Neural progenitor cell (in vitro differentiated cells): ENCODE results near the gene CYP2D6. TPM values are rescaled to one million over a fixed set of nuclear protein-coding genes. Genes with fewer than 3 reads are reported as not detected.

Experiments
- DNase-seq: peaks from one replicate; pipeline ENCODE4 v3.0.0-alpha.2; 2016; ENCODE audit warnings: low spot score
- H2AFZ ChIP-seq: fragments of 200-600 bp; sonication (generic); replicated peaks from 2 replicates; pipeline ENCODE4 v1.6.1; 2016; ENCODE audit warnings: antibody characterized with exemption
- H3F3A ChIP-seq: fragments of 200-600 bp; sonication (generic); 2 replicates; pipeline ENCODE4 v1.6.1; 2016; ENCODE audit warnings: antibody characterized with exemption, low read depth
- H3K27ac ChIP-seq: fragments of 200-600 bp; sonication (generic); 2 replicates; pipeline ENCODE4 v1.5.1; 2016; ENCODE audit warnings: mild to moderate bottlenecking
- H3K27me3 ChIP-seq: fragments of 200-600 bp; sonication (generic); 2 replicates; pipeline ENCODE4 v1.6.1; 2016; ENCODE audit warnings: mild to moderate bottlenecking, moderate library complexity
- H3K36me3 ChIP-seq: fragments of 200-600 bp; sonication (generic); 2 replicates; pipeline ENCODE4 v1.5.1; 2016
- H3K4me1 ChIP-seq: fragments of 200-600 bp; sonication (generic); 2 replicates; pipeline ENCODE4 v1.6.1; 2016; ENCODE audit warnings: mixed run types
- H3K4me2 ChIP-seq: fragments of 200-600 bp; sonication (generic); 2 replicates; pipeline ENCODE4 v1.6.1; 2016
- H3K4me3 ChIP-seq: fragments of 200-600 bp; sonication (generic); 2 replicates; pipeline ENCODE4 v1.5.1; 2016
- H3K79me2 ChIP-seq: fragments of 200-600 bp; sonication (generic); 2 replicates; pipeline ENCODE4 v1.6.1; 2016; ENCODE audit warnings: low read depth
- H3K9ac ChIP-seq: fragments of 200-600 bp; sonication (generic); 2 replicates; pipeline ENCODE4 v1.6.1; 2016
- H3K9me3 ChIP-seq: fragments of 200-600 bp; sonication (generic); 2 replicates; pipeline ENCODE4 v1.5.1; 2016; ENCODE audit warnings: low read depth
- H4K20me1 ChIP-seq: fragments of 200-600 bp; sonication (generic); 2 replicates; pipeline ENCODE4 v1.6.1; 2016; ENCODE audit warnings: low read depth
- H3K27ac Mint-ChIP-seq: 3 replicates; pipeline ENCODE4 v1.8.0; 2021; ENCODE audit warnings: mixed read lengths
- H3K27me3 Mint-ChIP-seq: 2 replicates; pipeline ENCODE4 v1.8.0; 2022; ENCODE audit warnings: low read depth, mild to moderate bottlenecking, inconsistent platforms, moderate library complexity, mixed read lengths; ENCODE audit not compliant: insufficient read depth
- H3K36me3 Mint-ChIP-seq: 3 replicates; pipeline ENCODE4 v1.8.0; 2021; ENCODE audit warnings: mixed read lengths
- H3K4me1 Mint-ChIP-seq: 3 replicates; pipeline ENCODE4 v1.8.0; 2021; ENCODE audit warnings: mixed read lengths
- H3K4me3 Mint-ChIP-seq: 3 replicates; pipeline ENCODE4 v1.8.0; 2021; ENCODE audit warnings: mild to moderate bottlenecking, moderate library complexity, mixed read lengths
- H3K9me3 Mint-ChIP-seq: 3 replicates; pipeline ENCODE4 v1.8.0; 2020; ENCODE audit warnings: mixed read lengths
- CTCF ChIP-seq: fragments of 200-600 bp; sonication (generic); IDR thresholded peaks from 2 replicates; pipeline ENCODE4 v1.5.1; 2017; ENCODE audit warnings: antibody characterized with exemption, mild to moderate bottlenecking
- EZH2 ChIP-seq: fragments of 200-600 bp; sonication (generic); IDR thresholded peaks from 2 replicates; pipeline ENCODE4 v1.6.1; 2017; ENCODE audit warnings: antibody characterized with exemption, mild to moderate bottlenecking, moderate library complexity
- EZH2phosphoT487 ChIP-seq: fragments of 200-600 bp; sonication (generic); IDR thresholded peaks from 2 replicates; pipeline ENCODE4 v1.6.1; 2017; ENCODE audit warnings: antibody characterized with exemption
- total RNA-seq: library from RNA; depleted of rRNA; stranded (reverse); fragments of >200 nt; gene quantifications from 2 replicates; pipeline ENCODE4 v1.2.3, GENCODE V29; 2015; ENCODE audit warnings: low replicate concordance

The CYP2D6 gene
- total RNA-seq, 1 donor from 2014 or later, result 0.24 TPM

- H3K27me3 ChIP-seq, result no peaks in the 10 kb centered on the region
- H3K27ac ChIP-seq, result no peak overlapping the region
- no peaks in the 10 kb centered on the region for H3K36me3 ChIP-seq
- no peak for TF ChIP-seq CTCF
- no peak for TF ChIP-seq EZH2
- no peak for TF ChIP-seq EZH2phosphoT487
- no peaks in the 10 kb centered on the region for H3K79me2 ChIP-seq
- H3K36me3 Mint-ChIP-seq, result peaks cover 17% of the 10 kb centered on the region
- H3K9me3 Mint-ChIP-seq, result no peaks in the 10 kb centered on the region
- H4K20me1 ChIP-seq, result peaks cover 6% of the 10 kb centered on the region
- peaks cover 9% of the 10 kb centered on the region for H3K4me1 Mint-ChIP-seq
- no peak for DNase-seq
- no peaks in the 10 kb centered on the region for H3K9me3 ChIP-seq
- H3K4me3 ChIP-seq, result no peak overlapping the region
- peaks cover 10% of the 10 kb centered on the region for H3K27me3 Mint-ChIP-seq
- no peak overlapping the region for H2AFZ ChIP-seq
- no peak overlapping the region for H3K27ac Mint-ChIP-seq
- H3K4me1 ChIP-seq, result peaks cover 2% of the 10 kb centered on the region
- no peaks in the 10 kb centered on the region for H3F3A ChIP-seq
- H3K4me2 ChIP-seq, result no peak overlapping the region
- H3K4me3 Mint-ChIP-seq, result no peak overlapping the region
- no peak overlapping the region for H3K9ac ChIP-seq
These were observed 26.0 kb upstream of the CYP2D6 start for GRCh38 chr22:42156598-42156997.

GRCh38 chr22:42156121-42156520, 25.5 kb upstream of the CYP2D6 start:
- Mint-ChIP-seq H3K4me1 (peaks cover 5% of the 10 kb centered on the region), H3K27ac (no peak overlapping the region), H3K9me3 (no peaks in the 10 kb centered on the region), H3K27me3 (peaks cover 13% of the 10 kb centered on the region), H3K36me3 (peaks cover 17% of the 10 kb centered on the region), H3K4me3 (no peak overlapping the region)
- no peaks in the 10 kb centered on the region for H3K79me2 ChIP-seq
- no peak overlapping the region for H3K4me3 ChIP-seq
- peaks cover 6% of the 10 kb centered on the region for H4K20me1 ChIP-seq
- H3K27me3 ChIP-seq, result no peaks in the 10 kb centered on the region
- DNase-seq, result no peak
- no peak overlapping the region for H3K4me2 ChIP-seq
- no peak overlapping the region for H3K9ac ChIP-seq
- no peak overlapping the region for H3K27ac ChIP-seq
- TF ChIP-seq EZH2 (no peak), CTCF (no peak), EZH2phosphoT487 (no peak)
- no peaks in the 10 kb centered on the region for H3F3A ChIP-seq
- no peaks in the 10 kb centered on the region for H3K9me3 ChIP-seq
- H2AFZ ChIP-seq, result no peak overlapping the region
- no peaks in the 10 kb centered on the region for H3K36me3 ChIP-seq
- no peaks in the 10 kb centered on the region for H3K4me1 ChIP-seq

- Histone ChIP-seq H3K27ac (no peak overlapping the region), H3K4me2 (no peak overlapping the region), H3K9ac (no peak overlapping the region), H3K36me3 (no peaks in the 10 kb centered on the region), H3K4me3 (no peak overlapping the region), H4K20me1 (peaks cover 6% of the 10 kb centered on the region), H3K4me1 (no peaks in the 10 kb centered on the region), H3K9me3 (no peaks in the 10 kb centered on the region), H3F3A (no peaks in the 10 kb centered on the region), H3K27me3 (no peaks in the 10 kb centered on the region), H2AFZ (no peak overlapping the region), H3K79me2 (no peaks in the 10 kb centered on the region)
- no peaks in the 10 kb centered on the region for H3K4me1 Mint-ChIP-seq
- TF ChIP-seq CTCF (no peak), EZH2 (no peak), EZH2phosphoT487 (no peak)
- DNase-seq, result no peak
- H3K4me3 Mint-ChIP-seq, result no peak overlapping the region
- H3K36me3 Mint-ChIP-seq, result peaks cover 17% of the 10 kb centered on the region
- H3K27ac Mint-ChIP-seq, result no peak overlapping the region
- no peaks in the 10 kb centered on the region for H3K9me3 Mint-ChIP-seq
- peaks cover 13% of the 10 kb centered on the region for H3K27me3 Mint-ChIP-seq
These were observed 24.5 kb upstream of the CYP2D6 start for GRCh38 chr22:42155053-42155543.
